Activated T-helper 1 cell treated with anti-CD3 and anti-CD28 coated beads, Interleukin-2, amount 50 U/mL, for 16 hours (primary cell): Measurements from ENCODE around the gene CBFB.
"Not testable (repeated sequence)": the region's sequence is repeated elsewhere in the genome, so short reads cannot be mapped to it uniquely, and the experiment has no call there.

Experiments used
- DNase-seq, 2 donors: peaks; one replicate each; pipeline ENCODE4 v3.0.0-alpha.2; 2020; ENCODE audit warnings: low read depth in 1 of 2, low spot score in 1 of 2

The CBFB gene

GRCh38 chr16:67040906-67041305 lies 12.0 kb downstream of the CBFB start:
- no peak for DNase-seq

- DNase-seq = not testable (repeated sequence)
These were observed 12.6 kb downstream of the CBFB start for GRCh38 chr16:67041520-67041919.

GRCh38 chr16:67043420-67043819 lies 14.5 kb downstream of the CBFB start:
- no peak for DNase-seq

GRCh38 chr16:67050796-67051195 lies 21.8 kb downstream of the CBFB start:
- DNase-seq = no peak

GRCh38 chr16:67052399-67052798 lies 23.4 kb downstream of the CBFB start:
- no peak for DNase-seq

GRCh38 chr16:67053767-67054334 lies 24.9 kb downstream of the CBFB start:
- DNase-seq = no peak

- no peak for DNase-seq
These were observed 26.0 kb downstream of the CBFB start for GRCh38 chr16:67054901-67055300.

GRCh38 chr16:67055712-67056487 lies 27.0 kb downstream of the CBFB start:
- no peak for DNase-seq

- DNase-seq = no peak
These were observed 34.1 kb downstream of the CBFB start for GRCh38 chr16:67063008-67063407.

- DNase-seq = no peak
These were observed 39.3 kb downstream of the CBFB start for GRCh38 chr16:67068212-67068753.

GRCh38 chr16:67071476-67072048 lies 42.6 kb downstream of the CBFB start:
- DNase-seq = no peak

GRCh38 chr16:67075331-67075730 lies 46.4 kb downstream of the CBFB start:
- no peak for DNase-seq

- DNase-seq = no peak
These were observed 48.9 kb downstream of the CBFB start for GRCh38 chr16:67077871-67078270.

- DNase-seq = no peak
These were observed 53.2 kb downstream of the CBFB start for GRCh38 chr16:67082100-67082499.

- no peak for DNase-seq
These were observed 53.9 kb downstream of the CBFB start for GRCh38 chr16:67082891-67083290.

GRCh38 chr16:67084345-67085028 lies 55.5 kb downstream of the CBFB start:
- DNase-seq = no peak

GRCh38 chr16:67086822-67087221 lies 57.9 kb downstream of the CBFB start:
- no peak for DNase-seq

GRCh38 chr16:67087291-67087690 lies 58.3 kb downstream of the CBFB start:
- DNase-seq = no peak

GRCh38 chr16:67087803-67088202 lies 58.9 kb downstream of the CBFB start:
- DNase-seq = no peak

GRCh38 chr16:67088551-67088950 lies 59.6 kb downstream of the CBFB start:
- no peak for DNase-seq

GRCh38 chr16:67089101-67089500 lies 60.2 kb downstream of the CBFB start:
- no peak for DNase-seq
